K562 (cell line): ENCODE measurements around the gene CEP76. TPM values are rescaled to one million over a fixed set of nuclear protein-coding genes. Genes with fewer than 3 reads are reported as not detected.

Experiments
- ARID3B ChIP-seq: fragments of 250-450 bp; sonication (Bioruptor Pico); IDR thresholded peaks from 2 replicates; pipeline ENCODE4 v1.4.0; 2020; ENCODE audit warnings: borderline replicate concordance
- E2F1 ChIP-seq: sonication (generic); formaldehyde crosslinking; IDR thresholded peaks from 2 replicates; pipeline ENCODE4 v1.8.1; 2023; ENCODE audit warnings: mild to moderate bottlenecking, missing genetic modification reagents, moderate library complexity
- ESRRA ChIP-seq: fragments of 450-650 bp; IDR thresholded peaks from 2 replicates; pipeline ENCODE4 v1.6.1; 2014; ENCODE audit warnings: low read depth, mild to moderate bottlenecking, moderate library complexity, borderline replicate concordance
- HMGXB4 ChIP-seq: sonication (generic); formaldehyde crosslinking; IDR thresholded peaks from 2 replicates; pipeline ENCODE4 v1.8.1; 2023; ENCODE audit warnings: mild to moderate bottlenecking, missing genetic modification reagents
- LCOR ChIP-seq: sonication (generic); formaldehyde crosslinking; IDR thresholded peaks from 2 replicates; pipeline ENCODE4 v1.8.0; 2022; ENCODE audit warnings: mild to moderate bottlenecking, missing genetic modification reagents
- LEF1 ChIP-seq: fragments of 450-650 bp; IDR thresholded peaks from 2 replicates; pipeline ENCODE4 v1.6.1; 2016; ENCODE audit warnings: mild to moderate bottlenecking
- PRMT5 ChIP-seq: sonication (generic); formaldehyde crosslinking; IDR thresholded peaks from 2 replicates; pipeline ENCODE4 v1.5.0; 2020; ENCODE audit warnings: missing genetic modification reagents
- TBP ChIP-seq: optimal IDR thresholded peaks from 2 replicates; pipeline ENCODE3; 2011; ENCODE audit warnings: low read depth, low read length, improper control_type of control experiment
- WHSC1 ChIP-seq: IDR thresholded peaks from one replicate; pipeline ENCODE4 v1.6.1; 2012; ENCODE audit warnings: low read length, control low read depth, inconsistent platforms
- ZBTB33 ChIP-seq: sonication (generic); formaldehyde crosslinking; IDR thresholded peaks from 2 replicates; pipeline ENCODE4 v1.8.1; 2023; ENCODE audit warnings: mild to moderate bottlenecking, missing genetic modification reagents
- ZFP91 ChIP-seq: sonication (generic); formaldehyde crosslinking; IDR thresholded peaks from 2 replicates; pipeline ENCODE4 v1.8.0; 2022; ENCODE audit warnings: mild to moderate bottlenecking, missing genetic modification reagents
- ZNF23 ChIP-seq: fragments of 250-450 bp; sonication (Bioruptor Pico); IDR thresholded peaks from 2 replicates; pipeline ENCODE4 v1.4.0; 2020; ENCODE audit warnings: mild to moderate bottlenecking
- ZNF3 ChIP-seq: fragments of 250-450 bp; sonication (Bioruptor Pico); IDR thresholded peaks from 2 replicates; pipeline ENCODE4 v1.5.0; 2021; ENCODE audit warnings: mild to moderate bottlenecking, moderate library complexity
- ZNF644 ChIP-seq: fragments of 200-800 bp; sonication (Bioruptor generic); IDR thresholded peaks from 2 replicates; pipeline ENCODE4 v1.6.1; 2016; ENCODE audit warnings: low read depth, missing genetic modification characterization, missing compliant biosample characterization
- polyA plus RNA-seq, 8 experiments: library from polyadenylated mRNA; depleted of rRNA in 4 of 8; stranded (reverse) in 5 of 8; unstranded in 3 of 8; fragments of >200 nt; fragmentation: Nextera tagmentation in 2 of 8; fragmentation: Illumina TruSeq in 1 of 8; extraction: Ambion mirVana in 2 of 8; extraction: Trizol in 1 of 8; gene quantifications; 2 replicates each; pipeline versions ENCODE4 v1.2.1 to v1.2.3, GENCODE V29; 2011 to 2014; ENCODE audit warnings: inconsistent platforms in 1 of 8, missing spikeins in 1 of 8
- total RNA-seq, 7 experiments: library from RNA; depleted of rRNA in 6 of 7; stranded (reverse); fragments of >200 nt in 6 of 7; fragmentation: Illumina TruSeq in 2 of 7; extraction: Trizol in 2 of 7; gene quantifications; 2 replicates each; pipeline versions ENCODE4 v1.2.1 to v1.2.3, GENCODE V29; 2011 to 2021; ENCODE audit warnings: low replicate concordance in 1 of 7

Gene CEP76
- total and polyA plus RNA-seq, 9 of the 15 experiments (the other 6 are each of a cell fraction or from before 2014, with no cell fraction given): 5.3 to 27.3 (median 19.3) TPM

- TF ChIP-seq WHSC1 (no peak), E2F1 (CRISPR knock-in tag) (peak; percentile 81), ZBTB33 (CRISPR knock-in tag) (peak; percentile 12; the same call in 1 of the 2 replicates), ZNF3 (CRISPR knock-in tag) (no peak), ESRRA (peak; percentile 58), ZNF23 (CRISPR knock-in tag) (no peak), LEF1 (no peak), ZFP91 (CRISPR knock-in tag) (no peak), TBP (peak; percentile 87), PRMT5 (CRISPR knock-in tag) (no peak), LCOR (CRISPR knock-in tag) (peak; percentile 84), HMGXB4 (CRISPR knock-in tag) (0 out of 2 replicates have a peak, but pooled peaks have one; percentile 30), ZNF644 (tag) (no peak), ARID3B (CRISPR knock-in tag) (no peak)
Measured at GRCh38 chr18:12702221-12703095, at the start of gene CEP76, which contains the start of gene PSMG2 (continued).
